Osteoblast (primary cell): Measurements from ENCODE around the gene SPRY1. TPM values are rescaled to one million over a fixed set of nuclear protein-coding genes. Genes with fewer than 3 reads are reported as not detected.

ENCODE experiments used
- DNase-seq: peaks from one replicate; pipeline ENCODE4 v3.0.0; 2011; ENCODE audit warnings: low spot score, mixed read lengths; ENCODE audit not compliant: insufficient read length; ENCODE audit errors: missing footprints
- H2AFZ ChIP-seq: 2 replicates; pipeline ENCODE4 v1.6.0; 2011; ENCODE audit warnings: mild to moderate bottlenecking, low read length
- H3K27ac ChIP-seq: 2 replicates; pipeline ENCODE4 v1.5.1; 2011; ENCODE audit warnings: mild to moderate bottlenecking, low read depth, low read length, moderate library complexity
- H3K27me3 ChIP-seq: 2 replicates; pipeline ENCODE4 v1.6.0; 2012; ENCODE audit warnings: mild to moderate bottlenecking, control low read depth, inconsistent platforms, low read length, moderate library complexity; ENCODE audit not compliant: insufficient read depth
- H3K36me3 ChIP-seq: 2 replicates; pipeline ENCODE4 v1.5.1; 2011; ENCODE audit warnings: mild to moderate bottlenecking, low read length, control low read depth, moderate library complexity; ENCODE audit not compliant: insufficient read depth
- H3K4me1 ChIP-seq: 2 replicates; pipeline ENCODE4 v1.5.1; 2011; ENCODE audit warnings: mild to moderate bottlenecking, low read length, control low read depth, moderate library complexity; ENCODE audit not compliant: insufficient read depth
- H3K4me2 ChIP-seq: 2 replicates; pipeline ENCODE4 v1.6.0; 2011; ENCODE audit warnings: mild to moderate bottlenecking, low read length; ENCODE audit not compliant: insufficient read depth
- H3K4me3 ChIP-seq: fragments of 200-600 bp; sonication (generic); 3 replicates; pipeline ENCODE4 v1.5.1; 2012; ENCODE audit warnings: mild to moderate bottlenecking, low read length, inconsistent platforms; ENCODE audit not compliant: insufficient read depth
- H3K79me2 ChIP-seq: 2 replicates; pipeline ENCODE4 v1.6.0; 2012; ENCODE audit warnings: mild to moderate bottlenecking, low read length, control low read depth, inconsistent platforms; ENCODE audit not compliant: insufficient read depth
- H3K9me3 ChIP-seq: 2 replicates; pipeline ENCODE4 v1.5.1; 2011; ENCODE audit warnings: low read depth, low read length, control low read depth
- H4K20me1 ChIP-seq: 2 replicates; pipeline ENCODE4 v1.6.0; 2012; ENCODE audit warnings: mild to moderate bottlenecking, low read length, control low read depth; ENCODE audit not compliant: insufficient read depth
- CTCF ChIP-seq: IDR thresholded peaks from 2 replicates; pipeline ENCODE4 v1.5.1; 2011; ENCODE audit warnings: mild to moderate bottlenecking, low read depth, low read length, moderate library complexity; ENCODE audit errors: extremely low read depth
- total RNA-seq: library from RNA; depleted of rRNA; stranded (reverse); fragments of >200 nt; gene quantifications from 2 replicates; pipeline ENCODE4 v1.2.3, GENCODE V29; 2012

SPRY1 gene
- total RNA-seq, 1 donor = 5.1 TPM

- Histone ChIP-seq H3K27ac (no peak overlapping the region), H3K79me2 (no peaks in the 10 kb centered on the region), H2AFZ (peak overlapping the region; percentile 82), H3K27me3 (peaks cover 10% of the 10 kb centered on the region), H3K9me3 (no peaks in the 10 kb centered on the region), H3K4me2 (peak overlapping the region; percentile 99), H3K36me3 (no peaks in the 10 kb centered on the region), H4K20me1 (no peaks in the 10 kb centered on the region), H3K4me3 (peak overlapping the region; percentile 76), H3K4me1 (peaks cover 16% of the 10 kb centered on the region)
- TF ChIP-seq CTCF = no peak
- DNase-seq = peak; percentile 47
These were observed 3.2 kb downstream of the SPRY1 start for GRCh38 chr4:123399627-123400358.

- peaks cover 5% of the 10 kb centered on the region for H3K27me3 ChIP-seq
- no peak for DNase-seq
- no peak overlapping the region for H2AFZ ChIP-seq
- H3K4me2 ChIP-seq = no peak overlapping the region
- no peaks in the 10 kb centered on the region for H3K36me3 ChIP-seq
- peaks cover 16% of the 10 kb centered on the region for H3K4me1 ChIP-seq
- no peak overlapping the region for H3K27ac ChIP-seq
- H3K9me3 ChIP-seq = no peaks in the 10 kb centered on the region
- no peaks in the 10 kb centered on the region for H3K79me2 ChIP-seq
- no peak overlapping the region for H3K4me3 ChIP-seq
- no peaks in the 10 kb centered on the region for H4K20me1 ChIP-seq
- TF ChIP-seq CTCF = no peak
These were observed 4.9 kb downstream of the SPRY1 start for GRCh38 chr4:123401271-123402120.

GRCh38 chr4:123402121-123402465 is 5.5 kb downstream of the SPRY1 start:
- H3K79me2 ChIP-seq = no peaks in the 10 kb centered on the region
- no peak overlapping the region for H3K4me2 ChIP-seq
- no peak for DNase-seq
- no peak overlapping the region for H2AFZ ChIP-seq
- H3K4me3 ChIP-seq = no peak overlapping the region
- no peak for TF ChIP-seq CTCF
- H3K27ac ChIP-seq = no peak overlapping the region
- no peaks in the 10 kb centered on the region for H4K20me1 ChIP-seq
- peaks cover under 1% of the 10 kb centered on the region for H3K27me3 ChIP-seq
- peaks cover 10% of the 10 kb centered on the region for H3K4me1 ChIP-seq
- no peaks in the 10 kb centered on the region for H3K9me3 ChIP-seq
- no peaks in the 10 kb centered on the region for H3K36me3 ChIP-seq

- no peak overlapping the region for H3K4me3 ChIP-seq
- H3K4me1 ChIP-seq = peaks cover 3% of the 10 kb centered on the region
- H4K20me1 ChIP-seq = no peaks in the 10 kb centered on the region
- no peak overlapping the region for H2AFZ ChIP-seq
- no peaks in the 10 kb centered on the region for H3K36me3 ChIP-seq
- no peak overlapping the region for H3K27ac ChIP-seq
- H3K4me2 ChIP-seq = no peak overlapping the region
- H3K79me2 ChIP-seq = no peaks in the 10 kb centered on the region
- no peaks in the 10 kb centered on the region for H3K27me3 ChIP-seq
- DNase-seq = no peak
- TF ChIP-seq CTCF = no peak
- no peaks in the 10 kb centered on the region for H3K9me3 ChIP-seq
These were observed 6.5 kb downstream of the SPRY1 start for GRCh38 chr4:123403080-123403604.
